GM12874 (cell line): Measurements from ENCODE around the gene CDC23.

Experiments used
- CTCF ChIP-seq: IDR thresholded peaks from 2 replicates; pipeline ENCODE4 v1.5.1; 2011; ENCODE audit warnings: low read depth, mild to moderate bottlenecking, control low read depth, low read length, moderate library complexity; ENCODE audit not compliant: insufficient read depth

CDC23 gene

GRCh38 chr5:138243794-138244193, 30.7 kb upstream of the CDC23 start:
- TF ChIP-seq CTCF = no peak

- no peak for TF ChIP-seq CTCF
Observed at GRCh38 chr5:138241688-138242571, 28.8 kb upstream of the CDC23 start.

- no peak for TF ChIP-seq CTCF
Observed at GRCh38 chr5:138240650-138241385, 27.7 kb upstream of the CDC23 start.

- TF ChIP-seq CTCF = no peak
Observed at GRCh38 chr5:138238034-138238433, 24.9 kb upstream of the CDC23 start.

- no peak for TF ChIP-seq CTCF
Observed at GRCh38 chr5:138234651-138235050, 21.5 kb upstream of the CDC23 start.

GRCh38 chr5:138233280-138233679, 20.2 kb upstream of the CDC23 start:
- no peak for TF ChIP-seq CTCF

GRCh38 chr5:138230981-138231589, 18.0 kb upstream of the CDC23 start:
- no peak for TF ChIP-seq CTCF
